Cardiac muscle cell (in vitro differentiated cells and primary cell): ENCODE results near the gene BPIFB2. TPM values are rescaled to one million over a fixed set of nuclear protein-coding genes. Genes with fewer than 3 reads are reported as not detected.

Source experiments
- DNase-seq, 2 donors: peaks; one replicate each; pipeline versions ENCODE4 v3.0.0 to v3.0.0-alpha.2; 2010 to 2017; ENCODE audit warnings: low read depth in 1 of 2, low spot score in 1 of 2
- H3K27ac ChIP-seq: fragments of 200-600 bp; sonication (generic); 2 replicates; pipeline ENCODE4 v1.5.1; 2016
- H3K27me3 ChIP-seq: fragments of 200-600 bp; sonication (generic); 2 replicates; pipeline ENCODE4 v1.6.0; 2016; ENCODE audit warnings: control low read depth
- H3K36me3 ChIP-seq: fragments of 200-600 bp; sonication (generic); 2 replicates; pipeline ENCODE4 v1.5.1; 2016; ENCODE audit warnings: control low read depth
- H3K4me1 ChIP-seq: fragments of 200-600 bp; sonication (generic); 2 replicates; pipeline ENCODE4 v1.8.1; 2017; ENCODE audit warnings: low read depth, mild to moderate bottlenecking, mixed run types
- H3K4me3 ChIP-seq: fragments of 200-600 bp; sonication (generic); 2 replicates; pipeline ENCODE4 v1.5.1; 2016; ENCODE audit warnings: mild to moderate bottlenecking
- H3K9me3 ChIP-seq: fragments of 200-600 bp; sonication (generic); 2 replicates; pipeline ENCODE4 v1.5.1; 2017; ENCODE audit warnings: low read depth, mild to moderate bottlenecking, control low read depth
- polyA plus RNA-seq: library from polyadenylated mRNA; unstranded; fragments of >200 nt; fragmentation: Nextera tagmentation; extraction: Ambion mirVana; gene quantifications from 2 replicates; pipeline ENCODE4 v1.2.1, GENCODE V29; 2016
- total RNA-seq: library from RNA; depleted of rRNA; stranded (reverse); fragments of >200 nt; gene quantifications from 2 replicates; pipeline ENCODE4 v1.2.3, GENCODE V29; 2016
- TF ChIP-seq, protein P1 (sequence below): IDR thresholded peaks from 2 replicates; pipeline ENCODE4 v1.5.1; 2012; ENCODE audit warnings: low read depth, mild to moderate bottlenecking, low read length

Gene BPIFB2
- total and polyA plus RNA-seq, 2 experiments from 2014 or later: not detected

DNA sequence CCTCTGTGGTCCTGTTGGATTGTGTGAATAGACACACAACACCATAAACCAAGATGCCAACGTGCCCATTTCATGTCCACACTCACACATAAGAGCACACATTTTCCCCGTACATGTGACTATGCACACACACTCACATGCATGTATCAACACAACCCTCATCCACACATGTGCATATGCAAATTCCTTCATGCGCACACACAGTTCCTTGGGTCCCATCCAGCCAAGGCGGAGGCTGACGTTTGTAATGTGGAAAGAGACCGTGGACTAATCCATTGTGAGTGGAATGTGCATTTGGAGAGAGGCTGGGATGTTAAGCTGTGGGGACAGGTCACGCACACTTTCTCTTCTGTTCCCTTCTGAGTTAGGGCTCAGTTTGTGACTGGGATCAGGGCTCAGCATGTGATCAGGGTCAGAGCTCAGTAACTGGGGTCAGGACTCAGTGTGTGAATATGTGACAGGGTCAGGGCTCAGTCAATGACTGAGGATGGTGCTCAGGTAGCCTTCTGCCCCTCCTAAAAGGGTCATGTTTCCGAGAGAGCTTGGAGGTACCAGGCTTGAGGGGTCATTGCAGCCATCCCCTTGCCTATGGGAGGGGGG is 628 bp upstream of the BPIFB2 start:
- TF ChIP-seq, protein P1, sequence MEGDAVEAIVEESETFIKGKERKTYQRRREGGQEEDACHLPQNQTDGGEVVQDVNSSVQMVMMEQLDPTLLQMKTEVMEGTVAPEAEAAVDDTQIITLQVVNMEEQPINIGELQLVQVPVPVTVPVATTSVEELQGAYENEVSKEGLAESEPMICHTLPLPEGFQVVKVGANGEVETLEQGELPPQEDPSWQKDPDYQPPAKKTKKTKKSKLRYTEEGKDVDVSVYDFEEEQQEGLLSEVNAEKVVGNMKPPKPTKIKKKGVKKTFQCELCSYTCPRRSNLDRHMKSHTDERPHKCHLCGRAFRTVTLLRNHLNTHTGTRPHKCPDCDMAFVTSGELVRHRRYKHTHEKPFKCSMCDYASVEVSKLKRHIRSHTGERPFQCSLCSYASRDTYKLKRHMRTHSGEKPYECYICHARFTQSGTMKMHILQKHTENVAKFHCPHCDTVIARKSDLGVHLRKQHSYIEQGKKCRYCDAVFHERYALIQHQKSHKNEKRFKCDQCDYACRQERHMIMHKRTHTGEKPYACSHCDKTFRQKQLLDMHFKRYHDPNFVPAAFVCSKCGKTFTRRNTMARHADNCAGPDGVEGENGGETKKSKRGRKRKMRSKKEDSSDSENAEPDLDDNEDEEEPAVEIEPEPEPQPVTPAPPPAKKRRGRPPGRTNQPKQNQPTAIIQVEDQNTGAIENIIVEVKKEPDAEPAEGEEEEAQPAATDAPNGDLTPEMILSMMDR: no peak
- H3K4me3 ChIP-seq: no peak overlapping the region

DNA sequence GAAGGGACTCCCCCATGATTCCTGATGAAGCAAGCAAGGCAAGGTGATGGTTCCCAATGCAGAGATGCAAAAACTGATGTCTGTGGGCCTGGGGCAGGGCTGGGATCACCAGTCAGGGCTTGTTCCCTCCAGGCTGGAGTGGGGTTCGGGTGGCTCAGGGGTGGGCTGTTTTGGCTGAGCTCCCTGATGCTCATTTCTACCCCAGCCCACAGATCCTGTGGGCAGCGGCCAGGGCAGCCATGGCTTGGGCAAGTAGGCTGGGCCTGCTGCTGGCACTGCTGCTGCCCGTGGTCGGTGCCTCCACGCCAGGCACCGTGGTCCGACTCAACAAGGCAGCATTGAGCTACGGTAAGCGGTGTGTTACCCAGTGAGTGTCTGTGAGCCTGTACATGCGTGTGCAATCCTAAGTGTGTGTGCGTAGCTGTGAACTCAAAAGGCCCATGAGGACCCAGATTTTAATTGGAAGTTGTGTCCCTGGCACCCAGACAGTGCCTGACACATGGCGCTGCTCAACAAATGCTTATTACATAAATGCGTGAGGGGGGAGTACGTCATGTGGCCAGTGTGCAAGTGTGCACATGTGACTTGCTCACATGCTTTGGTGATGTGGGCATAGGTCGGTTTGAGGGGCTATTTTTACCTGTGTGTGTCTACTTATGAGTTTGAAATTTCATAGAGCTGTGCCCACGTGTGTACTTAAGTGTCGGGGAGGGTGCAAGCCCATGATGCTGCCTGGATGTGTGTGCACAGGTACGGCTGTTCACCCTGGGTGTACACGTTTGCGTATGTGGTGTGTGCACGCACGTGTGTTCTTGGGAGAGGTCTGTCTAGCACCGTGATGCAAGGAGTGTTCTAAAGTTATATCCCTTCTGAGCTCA is 1.1 kb downstream of the BPIFB2 start:
- Histone ChIP-seq H3K4me1 (no peaks in the 10 kb centered on the region), H3K4me3 (no peak overlapping the region), H3K27ac (no peak overlapping the region), H3K36me3 (no peaks in the 10 kb centered on the region), H3K9me3 (no peaks in the 10 kb centered on the region), H3K27me3 (no peaks in the 10 kb centered on the region)
- TF ChIP-seq, protein P1: no peak
- DNase-seq: no peak

More for the DNA sequence above, 628 bp upstream of the BPIFB2 start:
- Histone ChIP-seq H3K27ac (no peak overlapping the region), H3K9me3 (no peaks in the 10 kb centered on the region), H3K27me3 (no peaks in the 10 kb centered on the region), H3K36me3 (no peaks in the 10 kb centered on the region), H3K4me1 (no peaks in the 10 kb centered on the region)
- DNase-seq: no peak

GRCh38 chr20:33009214-33010132 is 2.0 kb downstream of the BPIFB2 start:
- H3K36me3 ChIP-seq: no peaks in the 10 kb centered on the region
- H3K4me1 ChIP-seq: no peaks in the 10 kb centered on the region
- H3K4me3 ChIP-seq: no peak overlapping the region
- TF ChIP-seq, protein P1: no peak
- H3K9me3 ChIP-seq: no peaks in the 10 kb centered on the region
- no peak overlapping the region for H3K27ac ChIP-seq
- H3K27me3 ChIP-seq: peaks cover 3% of the 10 kb centered on the region
- DNase-seq: no peak

- Histone ChIP-seq H3K4me3 (no peak overlapping the region), H3K36me3 (no peaks in the 10 kb centered on the region), H3K9me3 (no peaks in the 10 kb centered on the region), H3K4me1 (no peaks in the 10 kb centered on the region), H3K27me3 (peaks cover 3% of the 10 kb centered on the region), H3K27ac (no peak overlapping the region)
- DNase-seq: no peak
- TF ChIP-seq, protein P1: no peak
These were observed 2.6 kb downstream of the BPIFB2 start for GRCh38 chr20:33010133-33010504.

DNA sequence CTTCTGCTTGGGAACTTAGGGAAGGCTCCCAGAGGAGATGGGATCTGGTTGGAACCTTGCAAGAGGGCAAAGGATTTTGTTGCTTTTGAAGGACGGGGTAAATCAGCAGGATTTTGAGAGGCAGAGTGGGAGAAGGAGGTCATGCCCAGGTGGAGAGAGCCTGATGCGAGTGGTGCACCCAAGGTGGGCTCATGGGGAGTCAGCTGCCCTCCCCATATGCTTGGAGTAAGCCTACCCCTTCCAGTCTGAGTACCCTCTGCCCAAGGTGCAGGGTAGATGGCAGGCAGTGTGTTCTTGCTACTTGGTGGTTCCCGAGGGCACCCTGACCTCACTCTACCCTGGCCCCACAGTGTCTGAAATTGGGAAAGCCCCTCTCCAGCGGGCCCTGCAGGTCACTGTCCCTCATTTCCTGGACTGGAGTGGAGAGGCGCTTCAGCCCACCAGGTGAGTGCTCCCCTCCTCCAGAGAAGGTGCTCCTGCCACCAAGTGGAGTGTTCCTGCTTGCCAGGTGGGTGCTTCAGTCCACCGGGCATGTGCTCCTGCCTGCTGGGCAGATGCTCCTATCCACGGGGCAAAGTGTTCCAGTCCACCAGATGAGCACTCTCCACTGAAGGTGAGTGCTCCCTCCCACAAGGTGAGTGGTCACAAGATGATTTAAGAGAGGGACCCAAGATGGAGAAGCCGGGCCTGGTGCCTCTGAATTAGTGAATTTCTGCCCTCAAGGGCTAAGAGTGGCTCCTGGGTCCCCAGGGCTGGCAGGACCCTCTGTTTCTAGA is 3.4 kb downstream of the BPIFB2 start:
- Histone ChIP-seq H3K27ac (no peak overlapping the region), H3K27me3 (peaks cover 3% of the 10 kb centered on the region), H3K4me3 (no peak overlapping the region), H3K4me1 (no peaks in the 10 kb centered on the region), H3K36me3 (no peaks in the 10 kb centered on the region), H3K9me3 (no peaks in the 10 kb centered on the region)
- TF ChIP-seq, protein P1: no peak
- no peak for DNase-seq
